ENCODE data around the gene MIEF2. TPM values are rescaled to one million over a fixed set of nuclear protein-coding genes. Genes with fewer than 3 reads are reported as not detected.
"Not testable (repeated sequence)": the region's sequence is repeated elsewhere in the genome, so short reads cannot be mapped to it uniquely, and the experiment has no call there.

The MIEF2 gene
- total and polyA plus RNA-seq, 12 donors: 18.9 to 43.4 (median 31.4) TPM

DNA sequence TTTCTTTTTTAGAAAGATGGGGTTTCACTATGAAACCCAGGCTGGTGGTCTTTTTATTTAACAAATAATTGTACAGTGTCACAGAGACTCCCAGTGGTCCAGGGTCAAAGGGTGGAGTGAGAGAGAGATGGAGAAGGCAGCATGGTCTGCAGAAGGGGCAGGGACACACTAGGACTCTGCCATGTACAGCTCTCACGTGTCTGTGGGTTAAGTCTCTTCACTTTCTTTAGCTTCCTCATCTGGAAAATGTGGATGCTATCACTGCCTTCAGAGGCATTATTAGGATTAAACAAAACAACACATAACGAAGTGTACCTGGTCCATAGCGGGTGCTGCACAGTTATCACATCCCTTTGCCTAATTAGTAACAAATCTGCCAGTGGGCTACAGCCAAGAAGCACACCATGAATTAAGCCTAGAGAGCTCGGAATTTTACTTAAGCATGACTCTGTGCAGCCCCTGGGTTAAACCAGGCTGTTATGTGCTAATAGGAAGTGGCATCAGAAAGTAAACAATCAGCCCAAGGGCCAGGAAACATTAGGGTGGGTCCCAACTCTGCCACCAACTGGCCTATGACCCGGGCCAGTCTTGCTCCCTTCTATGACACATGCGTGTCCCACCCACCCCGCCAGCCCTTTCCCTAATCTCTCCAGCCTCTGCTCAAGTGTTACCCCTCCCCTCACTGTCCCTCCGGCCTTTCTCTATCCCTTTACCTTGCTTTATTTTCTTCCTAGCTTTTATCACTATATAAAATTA, 40.4 kb downstream of the MIEF2 start:
- no peak overlapping the region for H3K4me3 ChIP-seq
- peak overlapping the region in 1 of 10 donors; percentile 64 for H3K27ac ChIP-seq
- whole genome bisulfite sequencing, 2 donors: 83 to 87% methylated on average over 8 of the region's 8 CpGs
- DNase-seq: no peak
- peaks cover 0 to 82% (median 45%) of the 10 kb centered on the region in 9 donors for H3K36me3 ChIP-seq
- TF ChIP-seq, protein P1, sequence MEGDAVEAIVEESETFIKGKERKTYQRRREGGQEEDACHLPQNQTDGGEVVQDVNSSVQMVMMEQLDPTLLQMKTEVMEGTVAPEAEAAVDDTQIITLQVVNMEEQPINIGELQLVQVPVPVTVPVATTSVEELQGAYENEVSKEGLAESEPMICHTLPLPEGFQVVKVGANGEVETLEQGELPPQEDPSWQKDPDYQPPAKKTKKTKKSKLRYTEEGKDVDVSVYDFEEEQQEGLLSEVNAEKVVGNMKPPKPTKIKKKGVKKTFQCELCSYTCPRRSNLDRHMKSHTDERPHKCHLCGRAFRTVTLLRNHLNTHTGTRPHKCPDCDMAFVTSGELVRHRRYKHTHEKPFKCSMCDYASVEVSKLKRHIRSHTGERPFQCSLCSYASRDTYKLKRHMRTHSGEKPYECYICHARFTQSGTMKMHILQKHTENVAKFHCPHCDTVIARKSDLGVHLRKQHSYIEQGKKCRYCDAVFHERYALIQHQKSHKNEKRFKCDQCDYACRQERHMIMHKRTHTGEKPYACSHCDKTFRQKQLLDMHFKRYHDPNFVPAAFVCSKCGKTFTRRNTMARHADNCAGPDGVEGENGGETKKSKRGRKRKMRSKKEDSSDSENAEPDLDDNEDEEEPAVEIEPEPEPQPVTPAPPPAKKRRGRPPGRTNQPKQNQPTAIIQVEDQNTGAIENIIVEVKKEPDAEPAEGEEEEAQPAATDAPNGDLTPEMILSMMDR (IDR thresholded peaks at IDR 0.05): no peak
- H3K9me3 ChIP-seq: no peaks in the 10 kb centered on the region
- peak in 3 of 8 donors; percentile 27 to 35 (median 29) for ATAC-seq
- H3K27me3 ChIP-seq: no peaks in the 10 kb centered on the region
- intact Hi-C loops (cut with DNase I): no loop called here
- H3K4me1 ChIP-seq: peaks cover 0 to 19% (median 0%) of the 10 kb centered on the region in 9 donors

- ATAC-seq; H3K4me3 ChIP-seq; intact Hi-C loops (cut with DNase I); H3K27me3 ChIP-seq; H3K9me3 ChIP-seq; DNase-seq; H3K27ac ChIP-seq: not testable (repeated sequence)
- peaks cover 0 to 96% (median 60%) of the 10 kb centered on the region in 9 donors for H3K36me3 ChIP-seq
- H3K4me1 ChIP-seq: peaks cover 0 to 19% (median 0%) of the 10 kb centered on the region in 9 donors
- WGBS, 2 donors: 67 to 73% methylated on average over 13 of the region's 13 CpGs
These were observed 42.7 kb downstream of the MIEF2 start for GRCh38 chr17:18303206-18303605.

DNA sequence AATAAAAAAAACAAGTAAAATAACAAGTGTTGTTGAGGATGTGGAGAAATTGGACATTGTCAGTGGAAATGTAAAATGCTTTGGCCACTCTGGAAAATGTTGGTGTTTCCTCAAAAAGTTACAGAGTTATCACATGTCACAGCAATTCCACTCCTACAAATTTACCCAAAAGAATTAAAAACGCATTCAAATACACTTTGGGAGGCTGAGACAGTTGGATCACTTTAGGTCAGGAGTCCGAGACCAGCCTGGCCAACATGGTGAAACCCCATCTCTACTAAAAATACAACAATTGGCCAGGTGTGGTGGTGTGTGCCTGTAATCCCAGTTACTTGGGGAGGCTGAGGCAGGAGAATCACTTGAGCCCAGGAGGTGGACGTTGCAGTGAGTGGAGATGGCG, 48.7 kb downstream of the MIEF2 start:
- DNase-seq: no peak
- no peak overlapping the region for H3K4me3 ChIP-seq
- intact Hi-C loops (cut with DNase I): no loop called here
- H3K27ac ChIP-seq: no peak overlapping the region
- TF ChIP-seq, protein P1 (IDR thresholded peaks at IDR 0.05): no peak
- H3K9me3 ChIP-seq: no peaks in the 10 kb centered on the region
- peaks cover 2 to 36% (median 16%) of the 10 kb centered on the region in 9 donors for H3K4me1 ChIP-seq
- 92 to 96% methylated on average over 4 of the region's 4 CpGs for WGBS, 2 donors
- ATAC-seq: no peak
- H3K36me3 ChIP-seq: peaks cover 0 to 82% (median 26%) of the 10 kb centered on the region in 9 donors
- H3K27me3 ChIP-seq: no peaks in the 10 kb centered on the region

GRCh38 chr17:18314059-18314730, 53.7 kb downstream of the MIEF2 start:
- TF ChIP-seq, protein P1 (IDR thresholded peaks at IDR 0.05): no peak
- DNase-seq (peak in 1 of 2 donors; percentile 23), ATAC-seq (peak in 1 of 8 donors; percentile 19)
- H3K9me3 ChIP-seq: no peaks in the 10 kb centered on the region
- intact Hi-C loops (cut with DNase I): loop anchor here in 7 of 10 donors (2.0 to 10.0 kb wide), 5 partner anchors 49 to 109 kb away; partner anchors contain the start of genes LLGL1 (in 2 of the 7), SHMT1 (in 2 of the 7) and FLII (in 1 of the 7)
- peak overlapping the region; percentile 62 to 95 (median 86) for H3K27ac ChIP-seq
- H3K36me3 ChIP-seq: peaks cover 0 to 61% (median 0%) of the 10 kb centered on the region in 9 donors
- H3K4me3 ChIP-seq: peak overlapping the region; percentile 78 to 100 (median 90)
- H3K4me1 ChIP-seq: peaks cover 27 to 70% (median 59%) of the 10 kb centered on the region in 9 donors
- WGBS, 2 donors: 0 to 1% methylated on average over 39 of the region's 39 CpGs
- H3K27me3 ChIP-seq: no peaks in the 10 kb centered on the region

Measured in heart right ventricle (tissue), 16 donors.